HepG2 (cell line): ENCODE results near the gene KXD1. TPM values are rescaled to one million over a fixed set of nuclear protein-coding genes. Genes with fewer than 3 reads are reported as not detected.

Experiments
- BCL6 ChIP-seq: IDR thresholded peaks from 2 replicates; pipeline ENCODE4 v1.6.1; 2016; ENCODE audit warnings: missing genetic modification reagents, missing compliant biosample characterization
- FLYWCH1 ChIP-seq: sonication (generic); formaldehyde crosslinking; IDR thresholded peaks from 2 replicates; pipeline ENCODE4 v1.8.1; 2023; ENCODE audit warnings: mild to moderate bottlenecking, missing genetic modification reagents
- FOSL2 ChIP-seq: sonication (generic); formaldehyde crosslinking; IDR thresholded peaks from 2 replicates; pipeline ENCODE4 v1.4.0; 2020; ENCODE audit warnings: missing genetic modification reagents
- FOXK1 ChIP-seq: sonication (generic); formaldehyde crosslinking; IDR thresholded peaks from 2 replicates; pipeline ENCODE4 v1.4.0; 2020; ENCODE audit warnings: low read depth, missing genetic modification reagents, borderline replicate concordance
- HCFC1 ChIP-seq: fragments of 150-350 bp; IDR thresholded peaks from 2 replicates; pipeline ENCODE4 v1.6.1; 2014; ENCODE audit warnings: low read depth, low read length
- HMGXB4 ChIP-seq, 2 experiments: sonication (generic) in 1 of 2; formaldehyde crosslinking in 1 of 2; IDR thresholded peaks; 2 replicates each; pipeline versions ENCODE4 v1.4.0 to v1.6.1; 2018 to 2020; ENCODE audit warnings: missing genetic modification reagents in 2 of 2, borderline replicate concordance in 1 of 2, low read depth in 1 of 2, mild to moderate bottlenecking in 1 of 2, missing biosample characterization in 1 of 2
- HNF4A ChIP-seq: sonication (generic); formaldehyde crosslinking; IDR thresholded peaks from 2 replicates; pipeline ENCODE4 v1.4.0; 2020; ENCODE audit warnings: missing genetic modification reagents
- MAX ChIP-seq: IDR thresholded peaks from 2 replicates; pipeline ENCODE4 v1.6.1; 2012; ENCODE audit warnings: inconsistent platforms
- MTF2 ChIP-seq: sonication (generic); formaldehyde crosslinking; IDR thresholded peaks from 2 replicates; pipeline ENCODE4 v1.5.0; 2020; ENCODE audit warnings: missing genetic modification reagents, borderline replicate concordance
- MYPOP ChIP-seq: sonication (generic); formaldehyde crosslinking; IDR thresholded peaks from 2 replicates; pipeline ENCODE4 v1.8.1; 2023; ENCODE audit warnings: mild to moderate bottlenecking, moderate library complexity, missing genetic modification reagents
- NR2F6 ChIP-seq, 2 experiments: IDR thresholded peaks; 2 replicates each; pipeline ENCODE4 v1.6.1; 2016; ENCODE audit warnings: antibody characterized with exemption in 1 of 2, mild to moderate bottlenecking in 1 of 2
- SAP130 ChIP-seq: IDR thresholded peaks from 2 replicates; pipeline ENCODE4 v1.6.1; 2016; ENCODE audit warnings: low read depth
- SKI ChIP-seq: fragments of 450-650 bp; IDR thresholded peaks from one replicate; pipeline ENCODE4 v1.6.1; 2018; ENCODE audit warnings: mild to moderate bottlenecking; ENCODE audit not compliant: partially characterized antibody
- SRSF1 ChIP-seq: fragments of 200-400 bp; formaldehyde crosslinking; optimal IDR thresholded peaks from 2 replicates; pipeline ENCODE3; 2017; ENCODE audit warnings: mild to moderate bottlenecking, low read depth, low read length, moderate library complexity
- TARDBP ChIP-seq: sonication (generic); formaldehyde crosslinking; IDR thresholded peaks from 2 replicates; pipeline ENCODE4 v1.8.0; 2022; ENCODE audit warnings: mild to moderate bottlenecking, missing genetic modification reagents
- TMF1 ChIP-seq: sonication (generic); formaldehyde crosslinking; IDR thresholded peaks from 2 replicates; pipeline ENCODE4 v1.8.1; 2022; ENCODE audit warnings: low read depth, missing genetic modification reagents
- ZBTB10 ChIP-seq: sonication (generic); formaldehyde crosslinking; IDR thresholded peaks from 2 replicates; pipeline ENCODE4 v1.4.0; 2020; ENCODE audit warnings: missing genetic modification reagents, borderline replicate concordance
- ZBTB25 ChIP-seq: IDR thresholded peaks from 2 replicates; pipeline ENCODE4 v1.6.1; 2018; ENCODE audit warnings: missing genetic modification reagents
- ZNF282 ChIP-seq: fragments of 450-650 bp; IDR thresholded peaks from 2 replicates; pipeline ENCODE4 v1.6.1; 2018; ENCODE audit not compliant: partially characterized antibody
- ZNF547 ChIP-seq: sonication (generic); formaldehyde crosslinking; IDR thresholded peaks from 2 replicates; pipeline ENCODE4 v1.5.1; 2020; ENCODE audit warnings: mild to moderate bottlenecking, missing genetic modification reagents
- ZNF780A ChIP-seq: sonication (generic); formaldehyde crosslinking; IDR thresholded peaks from 2 replicates; pipeline ENCODE4 v1.8.0; 2022; ENCODE audit warnings: mild to moderate bottlenecking, missing genetic modification reagents, moderate library complexity
- ZNF850 ChIP-seq: sonication (generic); formaldehyde crosslinking; conservative IDR thresholded peaks from 2 replicates; pipeline ENCODE4 v1.9.0; 2021; ENCODE audit warnings: mild to moderate bottlenecking, missing genetic modification reagents
- polyA plus RNA-seq, 8 experiments: library from polyadenylated mRNA; depleted of rRNA in 3 of 8; stranded (reverse) in 7 of 8; unstranded in 1 of 8; fragments of >200 nt; fragmentation: Illumina TruSeq in 4 of 8; extraction: Trizol in 4 of 8; gene quantifications; 2 replicates each; pipeline versions ENCODE4 v1.2.1 to v1.2.3, GENCODE V29; 2011 to 2016; ENCODE audit warnings: low read depth in 4 of 8, missing spikeins in 1 of 8, mixed read lengths in 1 of 8; ENCODE audit not compliant: insufficient read depth in 1 of 8
- total RNA-seq, 5 experiments: library from RNA; depleted of rRNA; stranded (reverse); fragments of >200 nt; fragmentation: Illumina TruSeq; extraction: Trizol; gene quantifications; 2 replicates each; pipeline ENCODE4 v1.2.3, GENCODE V29; 2016; ENCODE audit warnings: low read depth in 1 of 5
- TF ChIP-seq, protein P1 (sequence below): IDR thresholded peaks from 2 replicates; pipeline ENCODE4 v1.6.1; 2016; ENCODE audit warnings: mild to moderate bottlenecking, missing biosample characterization, missing genetic modification reagents

KXD1 gene
- total and polyA plus RNA-seq, 2 of the 13 experiments (the other 11 are each of a cell fraction or from before 2014, with no cell fraction given) = 44.6 to 143 TPM

DNA sequence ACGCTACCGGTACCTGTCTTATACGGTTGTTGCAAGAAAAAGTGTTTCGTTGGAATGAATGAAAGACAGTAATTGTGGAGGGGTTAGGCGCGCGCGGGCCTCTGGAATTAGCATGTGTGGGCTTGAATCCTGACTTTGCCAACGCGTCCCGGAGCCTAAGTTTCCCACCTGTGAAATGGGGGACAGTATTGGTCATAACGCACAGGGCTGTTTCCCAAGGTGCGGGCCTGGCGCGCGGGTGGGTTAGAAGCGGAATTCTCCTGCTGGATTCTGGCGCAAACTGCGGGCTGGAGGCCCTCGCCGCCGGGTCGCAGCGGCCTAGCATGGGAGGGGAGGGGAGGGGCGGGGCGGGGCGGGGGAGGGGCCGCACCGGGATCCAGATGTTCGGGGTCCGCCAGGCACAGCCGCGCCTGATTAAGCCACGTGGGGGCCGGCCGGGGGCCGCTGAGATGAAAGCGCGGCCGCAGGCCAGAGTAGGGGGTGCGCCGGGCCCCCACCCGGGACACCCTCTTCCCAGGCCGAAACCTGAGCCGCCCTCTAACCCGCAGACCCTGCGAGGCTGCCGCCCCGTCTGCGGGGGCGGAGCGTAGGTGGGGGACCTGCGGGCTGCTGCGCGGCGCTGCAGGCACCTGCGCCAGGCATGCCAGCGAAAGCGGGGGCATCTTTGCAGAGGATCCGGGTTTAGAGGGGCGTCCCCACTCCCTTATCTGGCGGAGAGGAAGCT lies 53.8 kb downstream of the KXD1 start (continued):
- peak; percentile 66; the same call in 1 of the 2 replicates for TF ChIP-seq MAX
- no peak for TF ChIP-seq ZNF282
- no peak for TF ChIP-seq TMF1
- 0 out of 4 replicates have a peak, but pooled peaks of 1 of the 2 experiments have one; percentile 1 for TF ChIP-seq HMGXB4 (CRISPR knock-in tag; IDR thresholded peaks at IDR 0.05; ENCODE audit: borderline replicate concordance in 1 of 2, low read depth in 1 of 2)
- no peak for TF ChIP-seq HCFC1
- no peak for TF ChIP-seq ZNF850 (CRISPR knock-in tag)
- no peak for TF ChIP-seq MTF2
- no peak for TF ChIP-seq ZNF547 (CRISPR knock-in tag)
- TF ChIP-seq ZBTB25 (CRISPR knock-in tag) = no peak
- TF ChIP-seq SRSF1 = peak; percentile 95
- TF ChIP-seq HNF4A = peak; percentile 22; the same call in 1 of the 2 replicates
- TF ChIP-seq SAP130 (CRISPR knock-in tag) = peak; percentile 59; the same call in 1 of the 2 replicates
- no peak for TF ChIP-seq FOXK1
- TF ChIP-seq FLYWCH1 (CRISPR knock-in tag) = no peak
- TF ChIP-seq ZBTB10 (CRISPR knock-in tag) = peak; percentile 61; the same call in 1 of the 2 replicates
- TF ChIP-seq BCL6 (CRISPR knock-in tag) = peak; percentile 66
- peak; percentile 43; the same call in 1 of the 2 replicates for TF ChIP-seq TARDBP (CRISPR knock-in tag)
- 0 out of 2 replicates have a peak, but pooled peaks have one; percentile 13 for TF ChIP-seq FOSL2 (CRISPR knock-in tag)
- TF ChIP-seq, protein P1, sequence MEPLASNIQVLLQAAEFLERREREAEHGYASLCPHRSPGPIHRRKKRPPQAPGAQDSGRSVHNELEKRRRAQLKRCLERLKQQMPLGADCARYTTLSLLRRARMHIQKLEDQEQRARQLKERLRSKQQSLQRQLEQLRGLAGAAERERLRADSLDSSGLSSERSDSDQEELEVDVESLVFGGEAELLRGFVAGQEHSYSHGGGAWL (CRISPR knock-in tag) = peak; percentile 40; the same call in 1 of the 2 replicates
- no peak for TF ChIP-seq NR2F6 (IDR thresholded peaks at IDR 0.05)
- TF ChIP-seq NR2F6 (CRISPR knock-in tag; IDR thresholded peaks at IDR 0.05) = peak; percentile 50; the same call in 1 of the 2 replicates
- TF ChIP-seq MYPOP (CRISPR knock-in tag) = peak; percentile 89
- peak; percentile 53 for TF ChIP-seq SKI
- TF ChIP-seq ZNF780A (CRISPR knock-in tag) = no peak
